ENCODE data around the gene F8A1. TPM values are rescaled to one million over a fixed set of nuclear protein-coding genes. Genes with fewer than 3 reads are reported as not detected.
"Not testable (repeated sequence)": the region's sequence is repeated elsewhere in the genome, so short reads cannot be mapped to it uniquely, and the experiment has no call there.

F8A1 gene
- total RNA-seq, 3 donors from 2014 or later, result 44.3 to 64.1 (median 54.8) TPM

GRCh38 chrX:154910048-154910447 is 23.9 kb downstream of the F8A1 start:
- not testable (repeated sequence) for H3K4me1 Mint-ChIP-seq (ENCODE audit: low read depth); H3K4me3 Mint-ChIP-seq; DNase-seq; H3K9me3 Mint-ChIP-seq; H3K27me3 Mint-ChIP-seq (ENCODE audit: low read depth); ATAC-seq; H3K36me3 Mint-ChIP-seq (ENCODE audit: insufficient read depth)

- H3K36me3 Mint-ChIP-seq (ENCODE audit: insufficient read depth); H3K4me1 Mint-ChIP-seq (ENCODE audit: low read depth); DNase-seq; H3K9me3 Mint-ChIP-seq; H3K4me3 Mint-ChIP-seq; ATAC-seq; H3K27me3 Mint-ChIP-seq (ENCODE audit: low read depth): not testable (repeated sequence)
These were observed 24.4 kb downstream of the F8A1 start for GRCh38 chrX:154910528-154910927.

GRCh38 chrX:154914052-154914451 is 27.9 kb downstream of the F8A1 start:
- Mint-ChIP-seq H3K9me3 (no peaks in the 10 kb centered on the region), H3K4me3 (no peak overlapping the region), H3K27me3 (ENCODE audit: low read depth) (peaks cover 6% of the 10 kb centered on the region), H3K36me3 (ENCODE audit: insufficient read depth) (no peaks in the 10 kb centered on the region), H3K4me1 (ENCODE audit: low read depth) (no peaks in the 10 kb centered on the region)
- ATAC-seq (no peak), DNase-seq (no peak)

GRCh38 chrX:154918060-154918483 is 31.9 kb downstream of the F8A1 start:
- Mint-ChIP-seq H3K4me1 (ENCODE audit: low read depth) (no peaks in the 10 kb centered on the region), H3K4me3 (peak overlapping the region; percentile 33), H3K27me3 (ENCODE audit: low read depth) (peaks cover 3% of the 10 kb centered on the region), H3K9me3 (no peaks in the 10 kb centered on the region), H3K36me3 (ENCODE audit: insufficient read depth) (no peaks in the 10 kb centered on the region)
- DNase-seq, result no peak
- peak; percentile 55 to 61 for ATAC-seq

- not testable (repeated sequence) for H3K36me3 Mint-ChIP-seq (ENCODE audit: insufficient read depth); H3K9me3 Mint-ChIP-seq; H3K4me3 Mint-ChIP-seq; DNase-seq; H3K4me1 Mint-ChIP-seq (ENCODE audit: low read depth); ATAC-seq
- peaks cover 18% of the 10 kb centered on the region for H3K27me3 Mint-ChIP-seq (ENCODE audit: low read depth)
These were observed 38.6 kb downstream of the F8A1 start for GRCh38 chrX:154924771-154925170.

Other genes with a start within 250 kb of the F8A1 start
- 1 to 10 TPM in 1 of 3 donors, not detected in 2; 6.1 TPM for gene CTAG2, start 232.8 kb upstream of the F8A1 start, total RNA-seq
- 1 to 10 TPM; 1.5 to 2.5 (median 2.0) TPM for gene GAB3, start 135.3 kb upstream of the F8A1 start, total RNA-seq
- gene DKC1, start 123.5 kb upstream of the F8A1 start, total RNA-seq, result 100 to 1,000 TPM; 269 to 289 (median 286) TPM
- 1 to 10 TPM; 8.0 to 8.8 (median 8.0) TPM for gene MPP1, start 80.9 kb upstream of the F8A1 start, total RNA-seq
- gene SMIM9, start 51.7 kb upstream of the F8A1 start, total RNA-seq, result not detected
- gene F8, start 136.4 kb downstream of the F8A1 start, total RNA-seq, result 1 to 10 TPM; 1.3 to 2.4 (median 1.5) TPM
- 100 to 1,000 TPM; 114 to 124 (median 116) TPM for gene FUNDC2, start 140.5 kb downstream of the F8A1 start, total RNA-seq
- 1 to 10 TPM; 1.1 to 2.7 (median 1.6) TPM for gene CMC4, start 184.8 kb downstream of the F8A1 start, total RNA-seq
- gene MTCP1, start 184.8 kb downstream of the F8A1 start, total RNA-seq, result 1 to 10 TPM; 3.4 to 5.5 (median 5.1) TPM
- 10 to 100 TPM; 21.7 to 25.6 (median 23.1) TPM for gene BRCC3, start 185.2 kb downstream of the F8A1 start, total RNA-seq